LNCaP clone FGC (cell line): ENCODE data around the gene ADGRD1.

Experiments
- DNase-seq: peaks from one replicate; pipeline ENCODE4 v3.0.0-alpha.2; 2011; ENCODE audit warnings: low read depth
- H3K4me3 ChIP-seq: 2 replicates; pipeline ENCODE4 v1.5.1; 2011; ENCODE audit warnings: mild to moderate bottlenecking, low read depth, low read length, control low read depth
- CTCF ChIP-seq: IDR thresholded peaks from 2 replicates; pipeline ENCODE4 v1.5.1; 2012; ENCODE audit warnings: mild to moderate bottlenecking; ENCODE audit not compliant: control insufficient read depth, insufficient read depth; ENCODE audit errors: extremely low read depth

The ADGRD1 gene

GRCh38 chr12:131046813-131047788 lies 93.4 kb downstream of the ADGRD1 start:
- H3K4me3 ChIP-seq = no peak overlapping the region
- no peak for DNase-seq
- no peak for TF ChIP-seq CTCF

- TF ChIP-seq CTCF = no peak
- H3K4me3 ChIP-seq = no peak overlapping the region
- no peak for DNase-seq
Observed at GRCh38 chr12:131047789-131048610, 94.3 kb downstream of the ADGRD1 start.

GRCh38 chr12:131048611-131048990 lies 94.9 kb downstream of the ADGRD1 start:
- TF ChIP-seq CTCF = no peak
- DNase-seq = no peak
- H3K4me3 ChIP-seq = no peak overlapping the region

GRCh38 chr12:131049002-131049401 lies 95.3 kb downstream of the ADGRD1 start:
- DNase-seq = no peak
- TF ChIP-seq CTCF = no peak
- H3K4me3 ChIP-seq = no peak overlapping the region

- TF ChIP-seq CTCF = no peak
- no peak for DNase-seq
- H3K4me3 ChIP-seq = no peak overlapping the region
Observed at GRCh38 chr12:131049549-131050339, 96.0 kb downstream of the ADGRD1 start.

GRCh38 chr12:131050463-131051154 lies 96.9 kb downstream of the ADGRD1 start:
- no peak overlapping the region for H3K4me3 ChIP-seq
- no peak for DNase-seq
- no peak for TF ChIP-seq CTCF
